Astrocyte of the cerebellum (primary cell): ENCODE measurements around the gene PRKCA.

Source experiments
- DNase-seq: peaks from one replicate; pipeline ENCODE4 v3.0.0-alpha.2; 2011; ENCODE audit warnings: low read depth
- H3K4me3 ChIP-seq: 2 replicates; pipeline ENCODE4 v1.5.1; 2011; ENCODE audit warnings: mild to moderate bottlenecking, low read depth, low read length, moderate library complexity
- CTCF ChIP-seq: IDR thresholded peaks from 2 replicates; pipeline ENCODE4 v1.5.1; 2012; ENCODE audit warnings: low read length, low read depth, moderate library complexity, mild to moderate bottlenecking; ENCODE audit errors: missing control alignments
- in situ Hi-C: cut with HindIII; loops from 2 replicates; pipeline ENCODE4 v1.10.0; 2017; ENCODE audit warnings: low sequenced_read_pairs

PRKCA gene

DNA sequence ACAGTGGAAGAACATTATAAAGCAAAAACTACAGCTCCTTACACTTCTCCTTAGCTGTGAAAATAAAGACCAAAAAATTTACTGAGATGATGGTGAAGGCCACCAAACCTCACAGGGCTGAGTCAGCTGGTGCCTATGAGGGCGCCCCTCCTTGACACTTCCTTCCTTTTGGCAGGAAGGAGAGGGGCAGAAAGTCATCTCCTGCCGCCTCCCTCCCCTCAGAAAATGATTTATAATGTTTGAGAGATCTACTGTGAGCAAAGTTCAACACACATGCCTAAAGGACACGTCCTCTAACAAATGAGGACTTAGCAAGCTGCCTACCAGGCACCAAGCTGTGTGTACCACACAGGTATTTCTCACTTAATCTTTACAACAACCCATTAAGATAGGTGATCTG is 245.7 kb downstream of the PRKCA start:
- in situ Hi-C loops: no loop called here
- DNase-seq: no peak
- TF ChIP-seq CTCF: no peak
- H3K4me3 ChIP-seq: no peak overlapping the region

DNA sequence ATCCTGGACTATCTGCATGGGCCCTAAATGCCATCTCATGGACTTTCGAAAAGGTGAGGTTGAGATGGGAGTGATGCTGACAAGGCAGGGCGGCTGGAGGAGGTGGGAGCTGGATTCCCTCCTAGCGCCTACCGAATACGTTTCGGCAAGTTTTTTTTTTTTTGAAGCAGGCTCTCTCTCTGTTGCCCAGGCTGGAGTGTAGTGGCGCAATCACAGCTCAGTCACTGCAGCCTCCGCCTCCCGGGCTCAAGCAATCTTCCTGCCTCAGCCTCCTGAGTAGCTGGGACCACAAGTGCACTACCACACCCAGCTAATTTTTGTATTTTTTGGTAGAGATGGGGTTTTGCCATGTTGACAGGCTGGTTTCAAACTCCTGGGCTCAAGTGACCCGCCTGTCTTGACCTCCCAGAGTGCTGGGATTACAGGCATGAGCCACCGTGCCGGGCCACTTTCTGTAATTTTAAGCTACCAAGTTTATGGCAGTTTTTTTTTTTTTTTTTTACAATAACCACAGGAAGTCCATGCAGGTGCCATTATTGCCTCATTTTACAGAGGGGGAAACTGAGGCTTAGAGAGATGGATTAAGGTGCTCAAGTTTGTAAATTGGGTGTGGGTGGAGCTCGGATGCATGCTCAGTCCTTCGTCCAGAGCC is 246.4 kb downstream of the PRKCA start:
- no peak for TF ChIP-seq CTCF
- no peak for DNase-seq

GRCh38 chr17:66549311-66549704 is 246.9 kb downstream of the PRKCA start:
- no peak overlapping the region for H3K4me3 ChIP-seq
- no peak for TF ChIP-seq CTCF
- in situ Hi-C loops: no loop called here
- peak; percentile 86 for DNase-seq

More for the DNA sequence above, 246.4 kb downstream of the PRKCA start:
- in situ Hi-C loops: no loop called here
- no peak overlapping the region for H3K4me3 ChIP-seq

GRCh38 chr17:66549731-66550207 is 247.4 kb downstream of the PRKCA start:
- H3K4me3 ChIP-seq: no peak overlapping the region
- in situ Hi-C loops: no loop called here
- no peak for TF ChIP-seq CTCF
- DNase-seq: peak; percentile 91

- no peak for DNase-seq
- in situ Hi-C loops: no loop called here
- no peak overlapping the region for H3K4me3 ChIP-seq
- TF ChIP-seq CTCF: no peak
Observed at GRCh38 chr17:66551839-66552238, 249.4 kb downstream of the PRKCA start.

- no peak overlapping the region for H3K4me3 ChIP-seq
- in situ Hi-C loops: no loop called here
- TF ChIP-seq CTCF: no peak
- DNase-seq: no peak
Observed at GRCh38 chr17:66552371-66552770, 250.0 kb downstream of the PRKCA start.
